H9 (cell line): ENCODE data around the gene PAX3. TPM values are rescaled to one million over a fixed set of nuclear protein-coding genes. Genes with fewer than 3 reads are reported as not detected.

Source experiments
- DNase-seq: peaks from one replicate; pipeline ENCODE4 v3.0.0-alpha.2; 2017
- H2AFZ ChIP-seq: one replicate; pipeline ENCODE4 v1.6.1; 2013; ENCODE audit warnings: mild to moderate bottlenecking, low read length, control low read depth, moderate library complexity
- H2AK5ac ChIP-seq: 2 replicates; pipeline ENCODE4 v1.6.1; 2013; ENCODE audit warnings: low read length, control low read depth, mixed read lengths; ENCODE audit not compliant: insufficient read length
- H2BK120ac ChIP-seq: one replicate; pipeline ENCODE4 v1.6.1; 2013; ENCODE audit warnings: low read depth, mild to moderate bottlenecking, low read length, control low read depth, inconsistent platforms; ENCODE audit not compliant: poor library complexity, severe bottlenecking
- H2BK12ac ChIP-seq: 2 replicates; pipeline ENCODE4 v1.6.1; 2013; ENCODE audit warnings: low read length, control low read depth, mixed read lengths, low read depth; ENCODE audit not compliant: insufficient read length
- H2BK15ac ChIP-seq: 2 replicates; pipeline ENCODE4 v1.6.1; 2013; ENCODE audit warnings: low read depth, low read length, control low read depth
- H2BK20ac ChIP-seq: one replicate; pipeline ENCODE4 v1.6.1; 2013; ENCODE audit warnings: low read depth, mild to moderate bottlenecking, low read length, control low read depth, inconsistent platforms; ENCODE audit not compliant: poor library complexity, severe bottlenecking
- H2BK5ac ChIP-seq: 2 replicates; pipeline ENCODE4 v1.6.1; 2013; ENCODE audit warnings: low read length, control low read depth, mixed read lengths; ENCODE audit not compliant: insufficient read length
- H3K14ac ChIP-seq: 2 replicates; pipeline ENCODE4 v1.6.1; 2013; ENCODE audit warnings: low read length, control low read depth; ENCODE audit not compliant: insufficient read depth
- H3K18ac ChIP-seq: 2 replicates; pipeline ENCODE4 v1.6.1; 2013; ENCODE audit warnings: low read depth, mild to moderate bottlenecking, mixed read lengths, low read length, control low read depth; ENCODE audit not compliant: insufficient read length
- H3K23ac ChIP-seq: 2 replicates; pipeline ENCODE4 v1.6.1; 2013; ENCODE audit warnings: low read length, control low read depth, mixed read lengths, low read depth; ENCODE audit not compliant: insufficient read length
- H3K23me2 ChIP-seq: 2 replicates; pipeline ENCODE4 v1.6.1; 2013; ENCODE audit warnings: low read depth, mild to moderate bottlenecking, mixed read lengths, low read length, control low read depth; ENCODE audit not compliant: insufficient read length, poor library complexity, severe bottlenecking
- H3K27ac ChIP-seq: 2 replicates; pipeline ENCODE4 v1.5.1; 2013; ENCODE audit warnings: low read length, control low read depth, mixed read lengths, low read depth; ENCODE audit not compliant: insufficient read length
- H3K27me3 ChIP-seq: 2 replicates; pipeline ENCODE4 v1.6.1; 2013; ENCODE audit warnings: low read length, control low read depth, inconsistent platforms; ENCODE audit not compliant: insufficient read depth
- H3K4ac ChIP-seq: 2 replicates; pipeline ENCODE4 v1.6.1; 2013; ENCODE audit warnings: low read depth, mild to moderate bottlenecking, control low read depth, inconsistent platforms, low read length, moderate library complexity
- H3K4me1 ChIP-seq: 2 replicates; pipeline ENCODE4 v1.6.1; 2013; ENCODE audit warnings: low read length, control low read depth, inconsistent platforms; ENCODE audit not compliant: insufficient read depth
- H3K4me2 ChIP-seq: 2 replicates; pipeline ENCODE4 v1.6.1; 2013; ENCODE audit warnings: low read length, control low read depth, mixed read lengths; ENCODE audit not compliant: insufficient read length, insufficient read depth
- H3K56ac ChIP-seq: 2 replicates; pipeline ENCODE4 v1.6.1; 2013; ENCODE audit warnings: low read depth, mild to moderate bottlenecking, mixed read lengths, low read length, control low read depth; ENCODE audit not compliant: insufficient read length
- H3K79me1 ChIP-seq: 2 replicates; pipeline ENCODE4 v1.6.1; 2013; ENCODE audit warnings: low read depth, mild to moderate bottlenecking, moderate library complexity, low read length, control low read depth, inconsistent platforms; ENCODE audit not compliant: insufficient read depth, poor library complexity, severe bottlenecking
- H3K79me2 ChIP-seq: 2 replicates; pipeline ENCODE4 v1.6.1; 2013; ENCODE audit warnings: low read length, control low read depth, inconsistent platforms; ENCODE audit not compliant: insufficient read depth
- H3K9ac ChIP-seq: 2 replicates; pipeline ENCODE4 v1.6.1; 2013; ENCODE audit warnings: low read length, control low read depth, mixed read lengths; ENCODE audit not compliant: insufficient read length; ENCODE audit errors: extremely low read depth
- H3K9me3 ChIP-seq: one replicate; pipeline ENCODE4 v1.6.1; 2013; ENCODE audit warnings: low read depth, low read length, inconsistent platforms; ENCODE audit not compliant: control insufficient read depth
- H3T11ph ChIP-seq: one replicate; pipeline ENCODE4 v1.6.1; 2013; ENCODE audit warnings: mild to moderate bottlenecking, low read length, control low read depth, inconsistent platforms
- H4K20me1 ChIP-seq: one replicate; pipeline ENCODE4 v1.6.1; 2013; ENCODE audit not compliant: control insufficient read depth, insufficient read length, insufficient read depth
- H4K5ac ChIP-seq: 2 replicates; pipeline ENCODE4 v1.6.1; 2013; ENCODE audit warnings: low read depth, mild to moderate bottlenecking, mixed read lengths, low read length, control low read depth; ENCODE audit not compliant: insufficient read length
- H4K8ac ChIP-seq: replicated peaks from 2 replicates; pipeline ENCODE4 v1.6.1; 2013; ENCODE audit warnings: low read length, control low read depth, mixed read lengths, low read depth; ENCODE audit not compliant: insufficient read length
- H4K91ac ChIP-seq: 2 replicates; pipeline ENCODE4 v1.6.1; 2013; ENCODE audit warnings: low read depth, mild to moderate bottlenecking, moderate library complexity, mixed read lengths, low read length, control low read depth; ENCODE audit not compliant: insufficient read length
- H3K27ac Mint-ChIP-seq, 3 experiments: 2 replicates in 2 of 3; 3 replicates in 1 of 3; pipeline ENCODE4 v1.8.0; 2020 to 2021; ENCODE audit warnings: mixed read lengths in 3 of 3, mild to moderate bottlenecking in 1 of 3, moderate library complexity in 1 of 3
- H3K27me3 Mint-ChIP-seq: 2 replicates; pipeline ENCODE4 v1.8.0; 2021; ENCODE audit warnings: low read depth, mild to moderate bottlenecking, moderate library complexity, mixed read lengths
- H3K36me3 Mint-ChIP-seq, 3 experiments: 2 replicates in 2 of 3; 3 replicates in 1 of 3; pipeline ENCODE4 v1.8.0; 2020 to 2021; ENCODE audit warnings: low read depth in 3 of 3, mixed read lengths in 3 of 3; ENCODE audit not compliant: insufficient read depth in 1 of 3
- H3K4me1 Mint-ChIP-seq, 2 experiments: 2 replicates each; pipeline ENCODE4 v1.8.0; 2020; ENCODE audit warnings: mixed read lengths in 2 of 2
- H3K4me3 Mint-ChIP-seq, 2 experiments: 2 replicates in 1 of 2; 3 replicates in 1 of 2; pipeline ENCODE4 v1.8.0; 2020 to 2021; ENCODE audit warnings: mild to moderate bottlenecking in 2 of 2, mixed read lengths in 2 of 2, moderate library complexity in 1 of 2
- H3K9me3 Mint-ChIP-seq, 2 experiments: 2 replicates in 1 of 2; 3 replicates in 1 of 2; pipeline ENCODE4 v1.8.0; 2020; ENCODE audit warnings: mild to moderate bottlenecking in 2 of 2, mixed read lengths in 2 of 2, moderate library complexity in 1 of 2
- WGBS: extraction: QIAGEN DNeasy Blood & Tissue Kit; methylation state at CpG from one replicate; pipeline ENCODE4 v1.1.7; 2013; ENCODE audit warnings: missing lambda C conversion rate, low lambda C conversion rate, mixed read lengths; ENCODE audit not compliant: insufficient read length; ENCODE audit errors: extremely low coverage; 5-methylcytosine and 5-hydroxymethylcytosine counted together
- total RNA-seq: library from RNA; stranded (reverse); gene quantifications from 2 replicates; pipeline ENCODE4 v1.2.1, GENCODE V29; 2021
- TF ChIP-seq, protein P1 (sequence below): fragments of 200-600 bp; sonication (generic); conservative IDR thresholded peaks from 3 replicates; pipeline ENCODE4 v1.8.0; 2021; ENCODE audit warnings: antibody characterized with exemption, mild to moderate bottlenecking

The PAX3 gene
- total RNA-seq, 1 experiment from 2014 or later: not detected

GRCh38 chr2:222238072-222238471, 60.7 kb downstream of the PAX3 start:
- Histone ChIP-seq H4K8ac (no peak overlapping the region), H4K5ac (no peak overlapping the region), H3T11ph (no peak overlapping the region), H2BK5ac (no peak overlapping the region), H3K79me1 (no peaks in the 10 kb centered on the region), H2BK120ac (no peak overlapping the region), H3K4ac (no peak overlapping the region), H4K91ac (no peak overlapping the region), H2AFZ (no peak overlapping the region), H2BK15ac (no peak overlapping the region), H3K4me1 (peaks cover 10% of the 10 kb centered on the region), H3K27ac (no peak overlapping the region), H2BK12ac (no peak overlapping the region), H3K4me2 (no peak overlapping the region), H3K56ac (no peak overlapping the region), H2AK5ac (no peak overlapping the region), H3K79me2 (no peaks in the 10 kb centered on the region), H3K9ac (no peak overlapping the region), H3K23ac (no peak overlapping the region), H2BK20ac (no peak overlapping the region), H3K23me2 (no peaks in the 10 kb centered on the region), H3K14ac (no peak overlapping the region), H4K20me1 (no peaks in the 10 kb centered on the region), H3K18ac (no peak overlapping the region), H3K27me3 (no peaks in the 10 kb centered on the region; the same call in 1 of the 2 replicates), H3K9me3 (no peaks in the 10 kb centered on the region)
- TF ChIP-seq, protein P1, sequence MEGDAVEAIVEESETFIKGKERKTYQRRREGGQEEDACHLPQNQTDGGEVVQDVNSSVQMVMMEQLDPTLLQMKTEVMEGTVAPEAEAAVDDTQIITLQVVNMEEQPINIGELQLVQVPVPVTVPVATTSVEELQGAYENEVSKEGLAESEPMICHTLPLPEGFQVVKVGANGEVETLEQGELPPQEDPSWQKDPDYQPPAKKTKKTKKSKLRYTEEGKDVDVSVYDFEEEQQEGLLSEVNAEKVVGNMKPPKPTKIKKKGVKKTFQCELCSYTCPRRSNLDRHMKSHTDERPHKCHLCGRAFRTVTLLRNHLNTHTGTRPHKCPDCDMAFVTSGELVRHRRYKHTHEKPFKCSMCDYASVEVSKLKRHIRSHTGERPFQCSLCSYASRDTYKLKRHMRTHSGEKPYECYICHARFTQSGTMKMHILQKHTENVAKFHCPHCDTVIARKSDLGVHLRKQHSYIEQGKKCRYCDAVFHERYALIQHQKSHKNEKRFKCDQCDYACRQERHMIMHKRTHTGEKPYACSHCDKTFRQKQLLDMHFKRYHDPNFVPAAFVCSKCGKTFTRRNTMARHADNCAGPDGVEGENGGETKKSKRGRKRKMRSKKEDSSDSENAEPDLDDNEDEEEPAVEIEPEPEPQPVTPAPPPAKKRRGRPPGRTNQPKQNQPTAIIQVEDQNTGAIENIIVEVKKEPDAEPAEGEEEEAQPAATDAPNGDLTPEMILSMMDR: no peak
- Mint-ChIP-seq H3K36me3 (no peaks in the 10 kb centered on the region), H3K4me1 (peaks cover 35 to 47% of the 10 kb centered on the region in 2 experiments), H3K27me3 (peaks cover 70% of the 10 kb centered on the region), H3K27ac (no peak overlapping the region), H3K9me3 (no peaks in the 10 kb centered on the region), H3K4me3 (no peak overlapping the region)
- no peak for DNase-seq
- no CpG with 5 or more reads among the region's 3 CpGs for WGBS
